CD4-positive, alpha-beta T cell treated with Interleukin-17A for 4 hours (primary cell): Measurements from ENCODE around the gene SUSD2.
"Not testable (repeated sequence)": the region's sequence is repeated elsewhere in the genome, so short reads cannot be mapped to it uniquely, and the experiment has no call there.

Source experiments
- DNase-seq: peaks from one replicate; pipeline ENCODE4 v3.0.0-alpha.2; 2020; ENCODE audit warnings: mixed read lengths

Gene SUSD2

DNA sequence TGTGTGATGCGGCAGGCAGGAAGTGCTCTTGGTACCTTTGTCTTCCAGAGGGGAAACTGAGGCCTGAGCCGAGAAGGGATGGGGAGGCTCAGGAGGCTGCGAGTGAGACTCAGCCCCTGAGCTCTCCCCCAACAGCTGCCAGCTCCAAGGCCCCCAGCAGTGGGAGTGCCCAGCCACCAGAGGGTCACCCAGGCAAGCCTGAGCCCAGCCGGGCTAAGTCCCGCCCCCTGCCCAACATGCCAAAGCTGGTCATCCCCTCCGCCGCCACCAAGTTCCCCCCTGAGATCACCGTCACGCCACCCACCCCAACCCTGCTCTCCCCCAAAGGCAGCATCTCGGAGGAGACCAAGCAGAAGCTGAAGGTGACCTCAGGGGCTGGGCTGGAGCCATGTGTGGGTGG lies 3.8 kb upstream of the SUSD2 start:
- DNase-seq = no peak

DNA sequence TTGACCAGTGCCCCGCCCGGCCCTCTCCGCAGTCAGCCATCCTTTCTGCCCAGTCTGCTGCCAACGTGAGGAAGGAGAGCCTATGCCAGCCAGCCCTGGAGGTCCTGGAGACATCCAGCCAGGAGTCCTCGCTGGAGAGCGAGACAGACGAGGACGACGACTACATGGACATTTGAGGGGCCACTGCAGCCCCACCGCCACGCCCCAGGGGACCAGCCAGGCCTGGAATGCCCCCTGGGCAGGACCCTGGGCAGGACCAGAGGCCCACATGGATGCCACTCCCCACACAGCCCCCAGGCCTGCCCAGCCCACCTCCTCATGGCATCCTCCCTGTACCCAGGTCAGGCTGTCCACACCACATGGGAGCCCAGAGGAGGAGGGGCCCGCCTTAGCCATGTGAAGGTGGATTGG lies 3.3 kb upstream of the SUSD2 start:
- no peak for DNase-seq

DNA sequence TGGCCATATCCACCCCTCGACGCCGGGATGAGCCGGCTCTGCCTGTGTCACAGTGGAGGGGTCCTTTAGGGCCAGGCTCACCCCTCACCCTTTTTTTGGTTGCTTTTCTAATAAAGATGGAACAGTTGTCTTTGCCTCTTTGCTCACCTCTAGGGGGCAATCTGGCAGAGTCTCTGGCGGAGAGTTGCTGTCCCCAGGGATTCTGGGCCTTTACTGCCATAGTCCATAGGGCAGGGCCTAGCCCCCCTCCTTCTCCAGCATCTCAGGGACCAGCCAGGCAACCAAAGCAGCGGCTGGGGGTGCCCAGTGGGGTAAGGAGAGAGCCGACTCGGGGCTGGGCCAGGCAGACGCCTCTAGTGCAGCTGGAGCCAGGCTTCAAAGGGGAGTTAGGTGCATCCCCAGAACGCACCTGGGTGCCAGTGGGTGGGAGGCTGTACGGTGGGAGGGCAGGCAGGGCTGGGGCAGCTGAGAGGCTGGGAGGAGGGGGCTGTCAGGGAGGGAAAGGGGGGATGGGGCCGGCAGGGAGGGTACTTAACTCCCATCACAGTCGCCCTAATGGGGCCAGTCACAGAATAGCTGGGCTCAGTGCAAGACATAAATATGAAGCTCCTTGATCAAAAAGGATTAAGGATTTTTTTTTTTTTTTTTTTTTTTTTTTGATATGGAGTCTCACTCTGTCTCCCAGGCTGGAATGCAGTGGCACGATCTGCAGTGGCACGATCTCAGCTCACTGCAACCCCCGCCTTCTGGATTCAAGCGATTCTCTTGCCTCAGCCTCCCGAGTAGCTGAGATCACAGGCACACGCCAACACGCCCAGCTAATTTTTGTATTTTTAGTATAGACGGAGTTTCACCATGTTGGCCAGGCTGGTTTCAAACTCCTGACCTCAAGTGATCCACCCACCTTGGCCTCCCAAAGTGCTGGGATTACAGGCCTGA lies 2.5 kb upstream of the SUSD2 start:
- peak; percentile 1 for DNase-seq

DNA sequence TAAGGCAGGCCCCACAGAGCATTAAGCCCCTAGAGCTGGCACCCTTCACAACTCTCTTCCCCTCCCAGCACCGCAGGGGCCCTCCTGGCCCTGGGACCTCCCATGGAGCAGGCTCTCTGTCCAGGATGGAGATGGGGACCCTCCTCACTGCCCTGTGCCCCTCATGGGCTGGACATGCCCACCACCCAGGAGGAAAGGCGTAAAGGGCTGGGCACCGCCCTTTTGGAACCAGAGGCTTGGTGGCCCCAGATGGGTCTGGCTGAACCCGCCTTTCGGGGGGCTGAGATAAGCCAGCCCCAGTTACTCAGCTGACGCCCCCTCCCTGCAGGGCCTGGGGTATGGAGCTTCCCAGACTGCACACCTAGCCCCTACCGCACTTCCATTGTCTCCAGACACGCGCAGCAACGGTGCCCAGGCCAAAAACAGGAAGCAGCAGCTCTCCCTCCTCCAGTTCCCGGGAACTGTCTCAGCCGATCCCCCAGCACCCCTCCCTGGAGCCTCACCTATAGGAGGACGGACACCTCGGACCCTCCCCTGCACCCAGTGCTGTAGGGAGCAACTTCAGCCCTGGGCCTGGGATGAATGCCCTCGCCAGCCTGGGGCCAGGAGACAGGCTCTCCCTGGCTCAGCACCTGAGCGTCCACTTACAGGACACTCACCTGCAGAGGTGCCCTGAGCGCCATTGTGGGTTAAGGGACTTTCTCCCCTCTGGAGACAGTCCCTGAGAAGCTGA lies 1.6 kb upstream of the SUSD2 start:
- DNase-seq = peak; percentile 2

DNA sequence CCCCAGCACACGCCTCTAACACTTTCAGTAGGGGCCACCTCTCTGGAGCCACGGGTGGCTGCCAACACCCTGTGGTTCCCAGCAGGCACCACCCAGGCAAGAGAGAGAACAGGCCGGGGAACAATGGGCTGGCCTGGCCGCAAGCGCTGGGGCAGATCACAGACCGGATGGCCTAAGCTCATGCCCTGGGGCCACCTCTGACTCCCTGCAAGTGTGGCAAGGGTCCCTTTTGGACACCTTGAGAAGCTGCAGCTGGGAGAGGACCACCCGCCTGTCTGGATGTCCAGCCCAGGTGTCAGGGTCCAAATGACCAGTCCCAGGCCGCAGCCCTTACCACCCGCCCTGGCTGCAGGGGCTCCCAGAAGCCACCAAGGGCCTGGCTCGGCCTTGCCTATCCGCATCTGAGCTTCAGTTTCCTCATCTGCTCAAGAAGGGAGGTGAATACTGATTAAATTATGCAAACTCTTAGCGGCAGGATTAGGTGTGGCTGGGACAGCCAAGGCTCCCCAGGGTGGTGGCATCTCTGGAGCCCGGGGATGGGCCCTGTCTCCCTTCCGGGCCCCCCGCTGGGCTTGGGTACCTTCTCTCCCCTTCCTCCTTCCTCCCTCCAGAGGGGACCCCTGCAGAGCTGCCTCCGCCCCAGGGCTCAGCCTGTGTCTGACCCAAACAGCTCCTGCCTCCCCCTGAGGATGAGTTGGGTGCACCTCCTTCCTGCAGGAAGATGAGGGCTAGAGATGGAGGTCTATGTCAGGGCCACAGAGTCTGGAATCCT lies 785 bp upstream of the SUSD2 start:
- DNase-seq = no peak

DNA sequence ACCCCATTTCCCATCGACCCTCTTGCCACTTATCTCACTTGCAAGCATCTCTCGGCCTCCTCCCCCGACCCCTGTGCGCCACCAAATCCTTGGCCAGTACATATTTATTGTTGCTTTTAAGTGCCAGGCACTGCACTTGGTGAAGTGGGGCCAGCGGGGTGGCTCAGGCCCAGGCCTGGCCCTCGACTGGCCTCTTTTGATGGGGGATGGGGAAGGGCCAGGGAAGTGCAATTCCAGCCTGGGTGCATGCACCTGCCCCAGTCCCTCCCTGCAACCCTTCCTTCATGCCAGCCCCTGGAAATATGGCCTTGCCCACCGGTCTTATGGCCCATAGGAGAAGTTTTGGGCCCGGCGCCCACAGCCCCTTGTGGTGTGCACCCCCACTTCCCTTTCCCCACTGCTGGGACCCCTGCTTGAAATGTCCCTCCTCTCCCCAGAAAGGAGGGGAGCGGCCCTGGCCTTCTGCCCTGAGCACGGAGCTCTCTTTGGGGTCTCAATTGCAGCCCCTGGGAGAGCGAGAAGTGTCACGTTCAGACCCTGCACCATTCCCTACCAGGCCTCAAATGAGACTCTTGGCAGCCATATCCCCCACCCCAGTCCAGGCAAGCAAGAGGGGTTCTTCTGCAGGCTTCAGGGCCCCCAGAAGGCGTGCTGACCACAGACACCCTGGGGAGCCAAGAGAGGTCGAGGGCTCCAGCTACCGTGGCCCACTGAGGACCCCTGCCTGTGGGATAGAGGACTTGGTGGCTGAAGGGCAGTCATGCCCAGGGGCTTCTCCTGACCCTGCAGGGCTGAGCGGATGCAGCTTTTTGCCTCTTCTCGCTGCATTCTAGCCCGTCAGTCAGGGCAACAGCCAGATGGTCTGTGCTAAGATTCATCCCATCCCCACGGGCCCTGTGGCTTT lies 961 bp downstream of the SUSD2 start:
- DNase-seq = peak; percentile 48

DNA sequence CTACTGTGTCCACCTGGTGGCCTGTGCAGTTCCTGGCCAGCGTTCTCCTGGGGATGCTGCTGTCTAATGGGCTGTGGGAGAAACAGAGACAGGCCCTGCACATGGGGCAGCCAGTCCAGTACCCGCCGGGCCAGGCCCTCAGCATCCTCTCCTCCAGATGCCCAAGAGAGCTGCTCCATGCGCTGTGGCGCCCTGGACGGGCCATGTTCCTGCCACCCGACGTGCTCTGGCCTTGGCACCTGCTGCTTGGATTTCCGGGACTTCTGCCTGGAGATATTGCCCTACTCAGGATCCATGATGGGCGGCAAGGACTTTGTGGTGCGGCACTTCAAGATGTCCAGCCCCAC lies 1.6 kb downstream of the SUSD2 start:
- DNase-seq = not testable (repeated sequence)

DNA sequence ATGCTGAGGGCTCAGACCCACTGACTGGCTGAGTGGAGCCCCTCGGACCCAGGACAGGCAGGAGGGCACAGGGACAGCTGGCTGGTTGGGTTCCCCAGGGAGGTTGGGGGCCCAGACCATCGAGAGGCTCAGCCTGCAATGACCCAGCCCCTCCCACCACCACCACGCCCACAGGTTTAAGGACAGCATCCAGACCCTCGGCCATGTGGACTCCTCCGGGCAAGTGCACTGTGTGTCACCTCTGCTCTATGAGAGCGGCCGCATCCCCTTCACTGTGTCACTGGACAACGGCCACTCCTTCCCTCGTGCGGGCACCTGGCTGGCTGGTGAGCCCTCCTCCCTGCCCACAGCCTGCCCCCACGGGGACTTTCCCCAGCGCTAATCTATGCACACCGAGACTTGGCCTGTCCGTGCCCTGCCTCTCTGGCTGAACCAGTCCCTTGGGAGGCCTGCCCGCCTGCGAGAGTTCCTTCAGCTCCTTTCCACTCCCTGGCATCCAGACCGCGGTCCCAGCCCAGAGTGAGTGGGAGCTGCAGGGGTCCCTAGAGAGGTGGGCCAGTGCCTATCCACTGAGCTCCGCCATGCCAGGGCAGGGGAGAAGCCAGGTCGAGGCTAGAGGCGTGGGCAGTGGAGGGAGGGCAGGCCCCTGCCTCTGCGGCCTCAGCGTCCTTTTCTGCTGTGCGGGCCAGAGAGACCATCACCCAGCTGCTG lies 2.2 kb downstream of the SUSD2 start:
- no peak for DNase-seq

DNA sequence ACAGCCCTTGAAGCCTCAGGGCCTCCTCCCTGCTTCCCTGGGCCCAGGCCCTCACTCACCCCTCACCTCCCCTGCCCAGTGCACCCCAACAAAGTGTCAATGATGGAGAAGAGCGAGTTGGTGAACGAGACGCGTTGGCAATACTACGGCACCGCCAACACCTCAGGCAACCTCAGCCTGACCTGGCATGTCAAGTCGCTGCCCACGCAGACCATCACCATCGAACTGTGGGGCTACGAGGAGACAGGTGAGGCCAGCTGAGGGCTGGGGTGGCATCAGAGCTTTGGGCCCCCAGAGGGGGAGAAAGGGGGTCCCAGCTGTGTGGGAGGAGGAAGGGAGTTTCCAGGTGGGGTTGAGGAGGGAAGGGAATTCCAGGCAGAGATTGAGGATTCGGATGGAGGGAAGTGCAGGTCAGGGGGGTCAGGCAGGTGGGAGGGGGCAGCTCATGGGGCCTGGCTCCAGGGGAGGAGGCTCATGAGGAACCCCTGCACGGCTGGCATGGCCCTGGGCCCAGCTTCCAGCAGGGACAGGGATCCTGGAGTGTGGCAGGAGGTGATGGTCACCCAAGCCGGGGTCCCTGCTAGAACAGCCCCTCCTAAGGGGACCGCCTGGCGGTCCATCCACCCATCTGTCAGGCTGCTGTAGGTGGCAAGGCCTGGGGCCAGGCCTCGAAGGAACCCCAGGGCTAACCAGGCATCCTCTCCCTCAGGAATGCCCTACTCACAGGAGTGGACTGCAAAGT lies 2.9 kb downstream of the SUSD2 start:
- no peak for DNase-seq

DNA sequence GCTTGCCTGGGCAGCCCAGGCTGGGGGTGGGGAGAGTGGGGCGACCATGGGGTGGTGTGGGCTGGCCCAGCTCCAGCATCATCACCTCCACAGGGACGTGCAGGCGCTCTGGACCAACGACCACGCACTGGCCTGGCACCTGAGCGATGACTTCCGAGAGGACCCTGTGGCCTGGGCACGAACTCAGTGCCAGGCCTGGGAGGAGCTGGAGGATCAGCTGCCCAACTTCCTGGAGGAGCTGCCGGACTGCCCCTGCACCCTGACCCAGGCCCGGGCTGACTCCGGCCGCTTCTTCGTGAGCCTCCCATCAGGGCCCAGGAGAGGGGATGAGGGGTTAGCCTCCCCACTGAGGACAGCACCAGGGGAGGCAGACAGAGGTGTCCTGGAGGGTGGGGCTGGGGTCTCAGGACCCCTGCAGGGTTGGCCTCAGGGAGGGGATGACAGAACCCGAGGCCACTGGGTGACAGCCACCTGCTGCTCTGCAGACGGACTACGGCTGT lies 3.8 kb downstream of the SUSD2 start:
- DNase-seq = no peak

DNA sequence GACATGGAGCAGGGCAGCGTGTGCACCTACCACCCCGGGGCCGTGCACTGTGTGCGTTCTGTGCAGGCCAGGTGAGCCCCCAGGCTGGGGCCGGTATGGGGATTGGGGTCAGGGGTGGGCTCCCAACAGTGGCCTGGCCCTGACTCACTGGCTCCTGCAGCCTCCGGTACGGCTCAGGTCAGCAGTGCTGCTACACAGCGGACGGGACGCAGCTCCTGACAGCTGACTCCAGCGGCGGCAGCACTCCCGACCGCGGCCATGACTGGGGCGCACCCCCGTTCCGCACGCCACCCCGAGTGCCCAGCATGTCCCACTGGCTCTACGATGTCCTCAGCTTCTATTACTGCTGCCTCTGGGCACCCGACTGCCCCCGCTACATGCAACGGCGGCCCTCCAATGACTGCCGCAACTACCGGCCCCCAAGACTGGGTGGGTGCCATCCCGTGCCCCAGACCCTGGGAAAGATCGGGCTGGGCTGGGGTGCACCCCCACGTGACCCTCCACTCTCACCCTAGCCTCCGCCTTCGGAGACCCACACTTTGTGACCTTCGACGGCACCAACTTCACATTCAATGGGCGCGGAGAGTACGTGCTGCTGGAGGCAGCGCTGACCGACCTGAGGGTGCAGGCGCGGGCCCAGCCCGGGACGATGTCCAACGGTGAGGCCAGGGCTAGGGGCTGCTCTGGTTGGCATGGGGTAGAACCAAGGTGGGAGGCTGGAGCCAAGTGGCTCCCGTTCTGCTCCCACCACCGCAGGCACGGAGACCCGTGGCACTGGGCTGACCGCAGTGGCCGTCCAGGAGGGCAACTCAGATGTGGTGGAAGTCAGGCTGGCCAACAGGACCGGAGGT lies 4.4 kb downstream of the SUSD2 start:
- DNase-seq = no peak

DNA sequence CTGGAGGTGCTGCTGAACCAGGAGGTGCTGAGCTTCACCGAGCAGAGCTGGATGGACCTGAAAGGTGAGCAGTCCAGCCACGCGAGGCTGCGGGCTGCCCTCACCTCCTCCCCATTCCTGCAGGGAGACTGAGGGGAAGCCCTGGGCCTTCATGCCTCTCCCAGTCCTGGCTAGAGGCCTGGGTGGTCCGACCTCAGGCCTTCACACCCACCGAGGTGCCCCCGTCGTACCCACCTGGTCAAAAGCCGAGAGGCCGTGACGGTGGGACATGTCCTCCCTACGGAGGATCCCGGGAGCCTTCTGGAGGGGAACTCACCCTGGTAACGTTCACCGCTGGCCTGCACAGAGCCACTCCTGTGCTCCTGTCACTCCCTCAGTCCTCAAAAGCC lies 5.1 kb downstream of the SUSD2 start:
- no peak for DNase-seq

DNA sequence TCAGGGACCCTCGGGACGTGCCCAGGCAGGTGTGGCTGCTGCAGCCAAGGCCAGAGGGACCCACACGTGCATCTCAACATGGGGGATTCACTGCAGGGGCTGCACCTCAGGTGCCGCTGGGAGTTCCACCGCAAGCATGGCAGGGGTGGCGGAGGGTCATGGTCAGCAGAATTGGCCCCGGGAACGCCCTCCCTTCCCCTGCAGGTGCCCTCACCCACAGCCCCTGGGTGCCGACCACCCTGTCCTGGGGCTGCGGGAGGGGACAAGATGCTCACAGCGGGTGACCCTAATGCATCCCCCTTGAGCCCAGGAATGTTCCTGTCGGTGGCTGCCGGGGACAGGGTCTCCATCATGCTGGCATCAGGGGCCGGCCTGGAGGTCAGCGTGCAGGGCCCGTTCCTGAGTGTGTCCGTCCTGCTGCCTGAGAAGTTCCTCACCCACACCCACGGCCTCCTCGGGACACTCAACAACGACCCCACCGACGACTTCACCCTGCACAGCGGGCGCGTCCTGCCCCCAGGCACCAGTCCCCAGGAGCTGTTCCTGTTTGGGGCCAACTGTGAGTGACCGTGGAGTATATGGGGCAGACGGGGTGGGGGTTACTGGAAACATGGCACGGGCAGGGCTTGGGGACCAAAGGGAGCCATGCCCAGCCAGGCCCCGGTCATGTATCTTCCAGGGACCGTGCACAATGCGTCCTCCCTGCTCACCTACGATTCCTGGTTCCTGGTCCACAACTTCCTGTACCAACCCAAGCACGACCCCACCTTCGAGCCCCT lies 5.8 kb downstream of the SUSD2 start:
- no peak for DNase-seq

DNA sequence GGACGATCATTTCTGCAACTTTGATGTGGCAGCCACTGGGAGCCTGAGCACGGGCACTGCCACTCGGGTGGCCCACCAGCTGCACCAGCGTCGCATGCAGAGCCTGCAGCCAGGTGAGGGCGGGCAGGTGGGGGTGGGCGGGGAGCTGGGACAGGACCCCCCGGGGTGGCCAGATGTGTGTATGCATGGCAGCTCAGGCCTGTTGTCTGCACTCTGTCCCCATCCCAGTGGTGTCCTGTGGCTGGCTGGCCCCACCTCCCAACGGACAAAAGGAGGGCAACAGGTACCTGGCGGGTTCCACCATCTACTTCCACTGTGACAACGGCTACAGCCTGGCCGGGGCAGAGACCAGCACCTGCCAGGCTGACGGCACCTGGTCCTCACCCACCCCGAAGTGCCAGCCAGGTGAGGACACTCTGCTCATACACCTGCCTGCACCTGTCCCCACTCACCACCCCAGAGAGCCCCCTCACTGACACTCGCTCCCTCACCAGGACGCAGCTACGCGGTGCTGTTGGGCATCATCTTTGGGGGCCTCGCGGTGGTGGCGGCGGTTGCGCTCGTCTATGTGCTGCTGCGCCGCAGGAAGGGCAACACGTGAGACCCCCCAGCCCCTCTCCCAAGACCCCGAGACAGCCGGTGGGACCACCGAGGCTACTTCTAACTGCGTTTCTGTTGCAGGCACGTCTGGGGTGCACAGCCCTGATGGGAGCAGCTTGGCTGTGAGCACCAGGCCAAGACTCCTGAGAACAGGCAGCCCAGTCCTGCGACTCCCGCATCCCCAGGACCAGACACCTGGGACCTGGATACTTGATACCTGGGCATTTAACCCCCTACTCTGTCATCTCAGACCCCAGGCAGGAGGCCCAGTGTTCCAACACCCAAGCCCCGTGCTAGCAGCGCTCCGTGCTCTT lies 6.7 kb downstream of the SUSD2 start:
- DNase-seq = no peak

DNA sequence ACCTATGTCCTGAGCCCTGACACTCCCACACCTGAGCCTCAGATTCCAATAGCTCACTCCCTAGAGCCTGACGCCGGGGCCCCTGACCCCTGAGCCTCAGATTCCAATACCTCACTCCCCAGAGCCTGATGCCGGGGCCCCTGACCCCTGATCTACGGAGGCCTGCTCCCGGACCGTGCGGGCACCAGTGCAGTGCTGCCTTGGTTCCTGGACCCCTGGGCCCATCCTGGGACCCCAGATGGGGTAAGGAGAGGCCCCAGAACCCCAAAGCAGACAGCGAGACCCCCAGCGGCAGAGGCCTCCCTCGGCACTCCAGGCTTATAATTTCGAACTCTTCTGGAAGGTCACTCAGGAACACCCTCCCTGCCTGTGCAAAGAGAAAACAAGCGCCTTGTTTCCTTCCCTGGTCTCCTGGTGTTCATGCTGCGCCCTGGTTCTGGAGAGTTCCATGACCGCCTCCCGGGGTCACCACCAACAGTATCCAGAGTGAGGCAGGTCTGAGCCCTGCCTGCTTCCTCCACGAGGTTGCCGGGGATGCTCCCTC lies 7.5 kb downstream of the SUSD2 start:
- no peak for DNase-seq

DNA sequence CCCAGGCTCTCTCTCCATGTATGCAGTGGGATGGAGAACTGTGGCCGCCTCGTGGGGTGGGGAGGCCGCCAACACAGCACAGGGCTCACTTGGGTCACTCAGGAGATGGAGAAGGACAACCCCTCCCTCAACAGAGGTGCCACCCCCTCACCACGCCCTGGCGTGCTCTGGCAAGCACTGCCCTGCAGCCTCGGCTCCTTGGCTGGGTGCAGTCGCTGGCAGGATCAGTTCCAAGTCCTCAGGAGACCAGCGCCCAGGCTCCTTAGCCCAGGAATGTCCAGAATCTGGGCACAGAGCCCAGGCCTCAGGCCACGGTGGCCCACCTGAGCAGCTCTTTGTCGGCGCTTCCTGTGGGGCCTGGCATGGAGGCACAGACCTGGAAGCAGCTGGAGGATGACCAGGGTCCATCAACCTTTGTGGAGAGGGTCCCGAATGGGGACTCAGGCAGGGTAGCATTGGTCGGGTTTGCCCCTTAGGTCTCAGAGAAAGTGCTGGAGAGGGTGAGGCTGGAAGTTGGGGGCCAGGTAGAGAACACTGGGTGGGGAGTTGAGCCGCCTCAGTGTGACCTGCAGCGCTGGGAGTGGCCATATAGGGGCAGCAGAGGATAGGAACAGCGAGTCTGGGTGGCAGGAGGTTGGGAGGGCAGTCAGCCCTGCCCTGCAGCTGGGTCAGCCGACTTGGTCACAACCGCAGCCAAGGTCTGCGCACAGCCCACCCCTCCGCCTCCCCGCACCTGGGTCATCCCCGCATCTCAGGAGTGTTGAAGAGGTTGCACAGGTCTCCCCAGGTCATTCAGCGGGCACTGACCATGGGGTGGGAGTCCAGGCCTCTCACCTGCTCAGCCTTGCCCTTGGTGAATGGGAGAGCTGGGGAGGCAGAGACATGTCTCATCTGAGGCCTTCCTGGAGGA lies 8.2 kb downstream of the SUSD2 start:
- DNase-seq = peak; percentile 50
